ENCODE data around the gene PIP5K1B. TPM values are rescaled to one million over a fixed set of nuclear protein-coding genes. Genes with fewer than 3 reads are reported as not detected.

Gene PIP5K1B
- total RNA-seq, 1 experiment from 2014 or later = 0.20 TPM

DNA sequence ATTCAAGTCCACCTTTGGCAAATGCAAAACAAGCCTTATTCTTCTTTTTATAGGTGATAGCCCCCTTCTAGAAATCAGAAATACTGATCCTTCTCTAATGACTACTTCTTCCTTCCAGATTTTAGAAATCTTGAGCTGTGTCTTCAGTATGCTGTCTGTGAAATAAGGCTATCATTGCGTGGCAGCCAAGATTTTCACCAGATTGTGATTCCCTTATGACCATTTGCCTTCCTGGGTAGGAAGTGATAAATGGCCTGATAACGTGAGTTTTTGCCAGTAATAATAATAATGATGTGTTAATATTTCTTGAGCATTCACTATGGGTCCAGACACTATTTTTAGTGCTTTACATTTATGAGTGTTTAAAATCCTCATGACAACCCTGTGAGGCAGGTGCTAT lies 80.9 kb downstream of the PIP5K1B start:
- peaks cover 0 to 1% of the 10 kb centered on the region in 2 experiments; a peak in 3 of 4 replicates for H3K4me1 ChIP-seq (ENCODE audit: control insufficient read depth in 1 of 2, insufficient read depth in 2 of 2, low read length in 2 of 2)

DNA sequence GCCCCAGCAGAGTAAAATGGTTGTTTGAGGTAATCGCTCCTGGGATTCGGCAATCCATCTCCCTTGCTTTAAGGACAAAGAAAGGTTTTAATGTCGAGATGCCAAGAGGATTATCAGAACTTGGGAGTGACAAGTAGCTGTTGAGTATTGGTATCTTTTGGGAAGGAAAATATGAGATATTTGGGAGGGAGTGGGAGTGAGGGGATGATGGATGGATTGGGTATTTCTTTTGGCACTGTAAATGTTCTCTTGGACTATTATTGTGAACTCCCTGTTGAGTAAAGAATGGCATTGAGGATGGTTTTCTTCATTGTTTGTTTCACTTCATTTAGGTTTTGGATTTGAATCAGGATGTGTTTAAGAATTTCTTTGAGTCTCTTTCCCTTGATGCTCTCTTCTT lies 86.1 kb downstream of the PIP5K1B start:
- ATAC-seq = no peak
- TF ChIP-seq EZH2 (IDR thresholded peaks at IDR 0.05) (no peak), YY1 (IDR thresholded peaks at IDR 0.05; ENCODE audit: extremely low read depth, insufficient replicate concordance, low read depth, low read length) (no peak), ELF1 (IDR thresholded peaks at IDR 0.05; ENCODE audit: borderline replicate concordance, low read depth) (no peak), TCF7L2 (IDR thresholded peaks at IDR 0.05; ENCODE audit: borderline replicate concordance, extremely low read depth, insufficient read depth, insufficient read length) (no peak), EZH2phosphoT487 (IDR thresholded peaks at IDR 0.05; ENCODE audit: borderline replicate concordance) (no peak), POLR2A (IDR thresholded peaks at IDR 0.05; ENCODE audit: borderline replicate concordance, extremely low read depth, insufficient read depth, insufficient read length) (no peak), ZNF274 (IDR thresholded peaks at IDR 0.05; ENCODE audit: low read depth, low read length) (no peak), SRF (IDR thresholded peaks at IDR 0.05; ENCODE audit: low read depth) (no peak), CBX3 (IDR thresholded peaks at IDR 0.05; ENCODE audit: low read depth) (no peak), SP1 (IDR thresholded peaks at IDR 0.05; ENCODE audit: low read depth) (no peak), ZFX (IDR thresholded peaks at IDR 0.05) (no peak), POLR2AphosphoS5 (IDR thresholded peaks at IDR 0.05; ENCODE audit: low read depth, low read length) (no peak)
- TF ChIP-seq, protein P1, sequence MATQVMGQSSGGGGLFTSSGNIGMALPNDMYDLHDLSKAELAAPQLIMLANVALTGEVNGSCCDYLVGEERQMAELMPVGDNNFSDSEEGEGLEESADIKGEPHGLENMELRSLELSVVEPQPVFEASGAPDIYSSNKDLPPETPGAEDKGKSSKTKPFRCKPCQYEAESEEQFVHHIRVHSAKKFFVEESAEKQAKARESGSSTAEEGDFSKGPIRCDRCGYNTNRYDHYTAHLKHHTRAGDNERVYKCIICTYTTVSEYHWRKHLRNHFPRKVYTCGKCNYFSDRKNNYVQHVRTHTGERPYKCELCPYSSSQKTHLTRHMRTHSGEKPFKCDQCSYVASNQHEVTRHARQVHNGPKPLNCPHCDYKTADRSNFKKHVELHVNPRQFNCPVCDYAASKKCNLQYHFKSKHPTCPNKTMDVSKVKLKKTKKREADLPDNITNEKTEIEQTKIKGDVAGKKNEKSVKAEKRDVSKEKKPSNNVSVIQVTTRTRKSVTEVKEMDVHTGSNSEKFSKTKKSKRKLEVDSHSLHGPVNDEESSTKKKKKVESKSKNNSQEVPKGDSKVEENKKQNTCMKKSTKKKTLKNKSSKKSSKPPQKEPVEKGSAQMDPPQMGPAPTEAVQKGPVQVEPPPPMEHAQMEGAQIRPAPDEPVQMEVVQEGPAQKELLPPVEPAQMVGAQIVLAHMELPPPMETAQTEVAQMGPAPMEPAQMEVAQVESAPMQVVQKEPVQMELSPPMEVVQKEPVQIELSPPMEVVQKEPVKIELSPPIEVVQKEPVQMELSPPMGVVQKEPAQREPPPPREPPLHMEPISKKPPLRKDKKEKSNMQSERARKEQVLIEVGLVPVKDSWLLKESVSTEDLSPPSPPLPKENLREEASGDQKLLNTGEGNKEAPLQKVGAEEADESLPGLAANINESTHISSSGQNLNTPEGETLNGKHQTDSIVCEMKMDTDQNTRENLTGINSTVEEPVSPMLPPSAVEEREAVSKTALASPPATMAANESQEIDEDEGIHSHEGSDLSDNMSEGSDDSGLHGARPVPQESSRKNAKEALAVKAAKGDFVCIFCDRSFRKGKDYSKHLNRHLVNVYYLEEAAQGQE (IDR thresholded peaks at IDR 0.05; ENCODE audit: low read depth) = no peak
- TF ChIP-seq, protein P2, sequence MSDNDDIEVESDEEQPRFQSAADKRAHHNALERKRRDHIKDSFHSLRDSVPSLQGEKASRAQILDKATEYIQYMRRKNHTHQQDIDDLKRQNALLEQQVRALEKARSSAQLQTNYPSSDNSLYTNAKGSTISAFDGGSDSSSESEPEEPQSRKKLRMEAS (IDR thresholded peaks at IDR 0.05) = no peak
- TF ChIP-seq, protein P3, sequence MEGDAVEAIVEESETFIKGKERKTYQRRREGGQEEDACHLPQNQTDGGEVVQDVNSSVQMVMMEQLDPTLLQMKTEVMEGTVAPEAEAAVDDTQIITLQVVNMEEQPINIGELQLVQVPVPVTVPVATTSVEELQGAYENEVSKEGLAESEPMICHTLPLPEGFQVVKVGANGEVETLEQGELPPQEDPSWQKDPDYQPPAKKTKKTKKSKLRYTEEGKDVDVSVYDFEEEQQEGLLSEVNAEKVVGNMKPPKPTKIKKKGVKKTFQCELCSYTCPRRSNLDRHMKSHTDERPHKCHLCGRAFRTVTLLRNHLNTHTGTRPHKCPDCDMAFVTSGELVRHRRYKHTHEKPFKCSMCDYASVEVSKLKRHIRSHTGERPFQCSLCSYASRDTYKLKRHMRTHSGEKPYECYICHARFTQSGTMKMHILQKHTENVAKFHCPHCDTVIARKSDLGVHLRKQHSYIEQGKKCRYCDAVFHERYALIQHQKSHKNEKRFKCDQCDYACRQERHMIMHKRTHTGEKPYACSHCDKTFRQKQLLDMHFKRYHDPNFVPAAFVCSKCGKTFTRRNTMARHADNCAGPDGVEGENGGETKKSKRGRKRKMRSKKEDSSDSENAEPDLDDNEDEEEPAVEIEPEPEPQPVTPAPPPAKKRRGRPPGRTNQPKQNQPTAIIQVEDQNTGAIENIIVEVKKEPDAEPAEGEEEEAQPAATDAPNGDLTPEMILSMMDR (IDR thresholded peaks at IDR 0.05 in 2 of 3, conservative IDR thresholded peaks at IDR 0.05 in 1 of 3; ENCODE audit: borderline replicate concordance in 1 of 3, insufficient read depth in 1 of 3, low read depth in 2 of 3, low read length in 2 of 3) = no peak

More for the DNA sequence above, 80.9 kb downstream of the PIP5K1B start:
- DNase-seq (ENCODE audit: low read depth, low spot score) (no peak), ATAC-seq (no peak)
- H3K4me2 ChIP-seq (ENCODE audit: low read length) = no peak overlapping the region
- intact Hi-C loops (cut with micrococcal nuclease) = no loop called here
- no peak overlapping the region for H3K4me3 ChIP-seq (replicated peaks in 1 of 2; ENCODE audit: low read depth in 1 of 2, low read length in 2 of 2)
- H3K9ac ChIP-seq (ENCODE audit: low read length) = no peak overlapping the region
- H3K27me3 ChIP-seq (ENCODE audit: insufficient read depth, low read length) = no peaks in the 10 kb centered on the region
- no peaks in the 10 kb centered on the region for H4K20me1 ChIP-seq (ENCODE audit: insufficient read depth)
- H3K9me2 ChIP-seq (ENCODE audit: insufficient read depth) = no peaks in the 10 kb centered on the region
- BruUV-seq (replicated peaks) = no TSS peak
- no peaks in the 10 kb centered on the region for H3K36me3 ChIP-seq (ENCODE audit: control insufficient read depth in 1 of 2, insufficient read depth in 2 of 2, low read length in 2 of 2)
- no peak overlapping the region for H3K27ac ChIP-seq (ENCODE audit: low read depth, low read length)
- H2AFZ ChIP-seq (ENCODE audit: low read depth, low read length, poor library complexity, severe bottlenecking) = no peak overlapping the region
- ChIA-PET RAD21 (ENCODE audit: low non-redundant PET in 1 of 2, low total read pairs in 2 of 2, uncharacterized antibody in 2 of 2, unreplicated experiment in 2 of 2) (no interaction called here), POLR2A (no interaction called here), CTCF (no interaction called here)
- TF ChIP-seq ZFX (IDR thresholded peaks at IDR 0.05) = no peak
- peaks cover 8% of the 10 kb centered on the region; the same call in 1 of the 2 replicates for H3K79me2 ChIP-seq (ENCODE audit: insufficient read depth, low read length)
- no peaks in the 10 kb centered on the region for H3K9me3 ChIP-seq (ENCODE audit: control insufficient read depth in 1 of 2, insufficient read depth in 1 of 2, low read depth in 1 of 2, low read length in 2 of 2)

More for the DNA sequence above, 86.1 kb downstream of the PIP5K1B start:
- DNase-seq (ENCODE audit: low read depth, low spot score) = no peak
- ChIA-PET RAD21 (ENCODE audit: low non-redundant PET in 1 of 2, low total read pairs in 2 of 2, uncharacterized antibody in 2 of 2, unreplicated experiment in 2 of 2) (no interaction called here), CTCF (no interaction called here), POLR2A (no interaction called here)
- H3K36me3 ChIP-seq (ENCODE audit: control insufficient read depth in 1 of 2, insufficient read depth in 2 of 2, low read length in 2 of 2) = no peaks in the 10 kb centered on the region
- intact Hi-C loops (cut with micrococcal nuclease) = no loop called here
- no peaks in the 10 kb centered on the region for H3K9me2 ChIP-seq (ENCODE audit: insufficient read depth)
- H3K4me2 ChIP-seq (ENCODE audit: low read length) = no peak overlapping the region
- no peak overlapping the region for H3K4me3 ChIP-seq (replicated peaks in 1 of 2; ENCODE audit: low read depth in 1 of 2, low read length in 2 of 2)
- no peaks in the 10 kb centered on the region for H3K9me3 ChIP-seq (ENCODE audit: control insufficient read depth in 1 of 2, insufficient read depth in 1 of 2, low read depth in 1 of 2, low read length in 2 of 2)
- H3K4me1 ChIP-seq (ENCODE audit: control insufficient read depth in 1 of 2, insufficient read depth in 2 of 2, low read length in 2 of 2) = no peaks in the 10 kb centered on the region
- no TSS peak for BruUV-seq (replicated peaks)
- no peaks in the 10 kb centered on the region for H4K20me1 ChIP-seq (ENCODE audit: insufficient read depth)
- peaks cover 21% of the 10 kb centered on the region for H3K27me3 ChIP-seq (ENCODE audit: insufficient read depth, low read length)
- no peaks in the 10 kb centered on the region for H3K79me2 ChIP-seq (ENCODE audit: insufficient read depth, low read length)
- H3K27ac ChIP-seq (ENCODE audit: low read depth, low read length) = no peak overlapping the region
- H2AFZ ChIP-seq (ENCODE audit: low read depth, low read length, poor library complexity, severe bottlenecking) = no peak overlapping the region
- H3K9ac ChIP-seq (ENCODE audit: low read length) = no peak overlapping the region

Measured in HCT116 (cell line).